HG02973 (cell line): ENCODE data around the gene TACR1.
"Not testable (repeated sequence)": the region's sequence is repeated elsewhere in the genome, so short reads cannot be mapped to it uniquely, and the experiment has no call there.

Source experiments
- ATAC-seq: cut with Tn5 transposase; IDR thresholded peaks from one replicate; pipeline ENCODE4 v1.9.1; 2021; ENCODE audit warnings: moderate library complexity; ENCODE audit not compliant: unreplicated experiment

Gene TACR1

DNA sequence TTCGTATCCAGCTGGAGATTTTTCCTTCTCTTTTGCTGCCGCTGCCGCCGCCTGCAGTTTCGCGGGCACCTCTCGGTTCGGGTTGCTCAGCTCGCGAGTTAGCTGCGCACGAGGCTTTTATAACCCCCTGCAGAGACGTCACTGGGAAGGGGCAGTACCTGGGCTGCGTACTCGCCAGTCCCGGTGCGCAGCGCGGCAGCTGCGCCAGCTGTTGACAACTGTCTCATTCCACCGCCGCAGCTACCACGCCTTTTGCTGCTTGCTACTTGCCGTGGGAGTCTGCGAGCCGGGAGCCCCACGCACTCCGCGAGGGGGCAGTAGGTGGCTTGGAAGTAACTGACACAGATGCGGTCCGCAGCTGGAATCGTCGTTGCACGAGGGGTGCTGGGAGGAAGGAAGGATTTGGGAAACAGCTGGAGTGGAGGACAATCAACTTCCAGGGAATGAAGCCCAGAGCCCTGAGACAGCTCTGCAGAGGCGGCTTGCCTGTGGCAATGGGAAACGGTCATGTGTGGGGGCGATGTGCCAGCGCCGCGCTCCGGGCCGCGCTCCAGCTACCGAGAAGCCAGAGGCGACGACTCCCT, at the start of gene TACR1:
Gene TACR1 (minus strand): TSS at position 93 of the 584 bp plus-strand sequence. CDS start 586 bp downstream, outside the sequence.
- peak; percentile 85 for ATAC-seq

DNA sequence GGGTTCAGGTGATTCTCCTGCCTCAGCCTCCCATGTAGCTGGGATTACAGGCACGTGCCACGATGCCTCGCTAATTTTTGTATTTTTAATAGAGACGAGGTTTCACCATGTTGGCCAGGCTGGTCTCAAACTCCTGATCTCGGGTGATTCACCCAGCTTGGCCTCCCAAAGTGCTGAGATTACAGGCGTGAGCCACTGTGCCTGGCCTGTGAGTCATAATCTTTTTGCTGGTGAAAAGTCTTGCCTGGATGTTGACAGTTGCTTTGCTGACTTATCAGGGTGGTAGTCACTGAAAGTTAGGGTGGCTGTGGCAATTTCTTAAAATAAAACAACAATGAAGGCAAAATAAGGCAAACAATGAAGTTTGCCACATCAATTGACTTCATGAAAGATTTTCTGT, 49.3 kb upstream of the TACR1 start:
- not testable (repeated sequence) for ATAC-seq

DNA sequence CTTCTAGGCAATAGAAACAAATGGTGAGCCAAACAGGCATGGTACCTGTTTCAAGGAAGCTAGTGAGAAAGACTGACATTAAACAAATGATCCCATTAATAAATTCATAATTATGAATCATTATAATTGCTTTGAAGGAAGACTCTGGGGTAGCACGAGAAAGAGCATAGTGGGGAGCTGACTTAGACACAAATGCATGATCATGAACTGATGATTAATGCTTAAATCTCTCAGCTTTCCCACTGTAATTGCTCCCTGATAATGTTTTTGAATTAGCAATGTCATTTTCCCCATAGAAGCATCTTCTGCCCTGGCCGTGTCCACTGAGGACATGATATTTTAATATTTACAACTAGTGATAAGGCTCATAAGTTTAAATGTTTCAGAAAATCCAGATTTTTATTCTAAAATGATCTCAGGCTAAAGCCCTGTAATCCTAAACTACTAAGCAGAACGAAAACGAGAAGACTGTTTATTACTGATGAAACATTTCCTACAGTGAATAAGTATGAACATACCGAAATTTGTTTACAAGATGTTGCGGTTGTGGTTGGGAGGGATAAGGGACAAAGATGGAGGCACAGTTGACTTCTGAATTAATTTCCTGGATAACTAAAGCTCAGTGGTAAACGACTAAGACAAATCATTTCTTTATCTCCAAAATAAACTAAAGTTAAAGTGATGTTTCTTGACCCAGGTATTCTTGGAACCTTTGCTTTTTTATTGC, 47.3 kb upstream of the TACR1 start:
- ATAC-seq, result no peak

- no peak for ATAC-seq
Observed at GRCh38 chr2:75243219-75243618, 43.9 kb upstream of the TACR1 start.

- ATAC-seq, result no peak
Observed at GRCh38 chr2:75241696-75242095, 42.4 kb upstream of the TACR1 start.

DNA sequence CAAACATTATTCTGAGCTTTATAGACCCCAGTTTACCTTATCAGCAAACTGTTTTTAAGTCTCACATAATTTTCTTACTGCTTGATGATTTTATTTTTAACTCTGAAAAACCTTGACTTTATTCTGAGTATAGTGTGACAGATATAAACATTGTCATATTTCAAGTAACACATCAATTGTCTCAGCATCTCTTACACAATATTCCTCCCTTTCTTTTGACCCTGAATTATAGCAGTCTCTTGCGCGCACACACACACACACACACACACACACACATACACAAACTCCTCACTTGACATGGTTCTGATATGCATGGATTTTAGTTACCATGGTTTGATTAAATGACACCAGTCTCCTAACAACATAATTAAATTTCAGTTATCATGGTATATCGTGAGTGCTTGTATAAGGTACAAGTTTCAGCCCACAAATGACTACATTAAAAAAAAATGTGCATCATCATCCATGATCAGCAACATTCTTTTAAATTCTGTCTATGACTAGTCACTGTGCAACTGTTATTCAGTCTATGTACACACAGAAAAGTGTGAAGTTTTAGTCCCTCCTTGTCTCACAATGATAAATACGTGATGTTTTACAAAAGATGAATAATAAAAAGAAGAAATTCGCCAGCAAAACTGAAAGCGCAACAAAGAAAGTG, 39.5 kb upstream of the TACR1 start:
- ATAC-seq, result no peak

- ATAC-seq, result no peak
Observed at GRCh38 chr2:75237296-75237695, 38.0 kb upstream of the TACR1 start.

DNA sequence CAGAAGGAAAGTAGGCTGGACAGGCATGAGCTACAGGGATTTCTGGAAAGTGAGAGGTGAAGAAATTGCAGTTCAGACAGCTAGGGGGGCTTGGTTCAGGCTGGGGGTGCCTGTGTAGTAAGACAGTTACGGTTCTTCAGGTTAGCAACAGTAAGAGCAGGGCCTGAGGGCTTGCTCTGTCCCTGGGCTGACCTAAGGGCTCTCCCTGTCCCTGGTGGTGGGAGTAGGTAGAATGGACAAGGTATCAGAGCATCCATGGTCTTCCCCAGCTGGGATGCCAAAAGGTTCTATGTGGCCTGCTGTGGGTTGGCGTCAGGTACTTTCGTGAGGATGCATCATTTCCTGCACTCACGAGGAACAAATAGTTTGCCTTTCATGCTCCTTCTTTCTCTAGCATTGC, 34.6 kb upstream of the TACR1 start:
- ATAC-seq, result no peak

GRCh38 chr2:75226617-75227016, 27.3 kb upstream of the TACR1 start:
- no peak for ATAC-seq

DNA sequence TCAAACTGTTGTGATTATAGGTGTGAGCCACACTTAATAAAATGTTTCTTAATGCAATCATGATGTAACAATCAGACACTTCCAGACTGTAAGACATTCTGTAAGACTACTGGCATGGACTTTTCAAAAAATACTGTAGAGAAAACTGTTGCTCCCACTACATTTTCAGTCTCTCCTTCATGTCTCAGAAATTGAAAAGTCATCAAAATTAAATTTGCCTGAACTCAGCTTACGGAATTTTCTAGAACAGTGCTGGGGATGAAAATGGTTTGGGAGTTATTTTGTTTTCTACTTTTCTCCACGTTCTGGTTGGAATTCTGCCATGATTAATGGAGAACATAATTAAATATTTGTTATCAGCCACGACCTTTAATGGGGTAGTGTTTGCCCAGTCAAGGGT, 26.8 kb upstream of the TACR1 start:
- no peak for ATAC-seq

DNA sequence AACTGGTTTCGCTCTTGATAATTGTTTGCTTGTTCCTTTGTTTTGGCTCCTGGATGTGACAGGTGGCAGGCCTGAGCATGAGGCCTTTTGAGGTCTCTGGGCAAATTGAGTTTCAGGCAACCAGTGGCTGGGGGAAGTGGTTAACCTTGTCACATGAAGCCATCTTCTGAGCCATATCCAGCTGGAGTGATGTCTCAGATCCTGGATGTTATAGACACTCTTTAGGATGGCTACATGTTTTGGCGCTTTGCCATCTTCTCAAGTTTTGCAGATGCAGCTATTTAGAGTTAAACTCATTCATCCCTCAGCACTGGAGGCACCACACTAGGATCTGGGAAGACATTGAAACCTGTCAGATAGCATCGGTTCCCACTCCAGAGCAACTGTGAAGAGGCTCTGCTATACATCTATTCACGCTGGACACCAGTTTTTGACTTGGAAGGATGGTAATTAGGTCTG, 25.3 kb upstream of the TACR1 start:
- no peak for ATAC-seq

- no peak for ATAC-seq
Observed at GRCh38 chr2:75222527-75222926, 23.2 kb upstream of the TACR1 start.

- ATAC-seq, result no peak
Observed at GRCh38 chr2:75221862-75222261, 22.5 kb upstream of the TACR1 start.

DNA sequence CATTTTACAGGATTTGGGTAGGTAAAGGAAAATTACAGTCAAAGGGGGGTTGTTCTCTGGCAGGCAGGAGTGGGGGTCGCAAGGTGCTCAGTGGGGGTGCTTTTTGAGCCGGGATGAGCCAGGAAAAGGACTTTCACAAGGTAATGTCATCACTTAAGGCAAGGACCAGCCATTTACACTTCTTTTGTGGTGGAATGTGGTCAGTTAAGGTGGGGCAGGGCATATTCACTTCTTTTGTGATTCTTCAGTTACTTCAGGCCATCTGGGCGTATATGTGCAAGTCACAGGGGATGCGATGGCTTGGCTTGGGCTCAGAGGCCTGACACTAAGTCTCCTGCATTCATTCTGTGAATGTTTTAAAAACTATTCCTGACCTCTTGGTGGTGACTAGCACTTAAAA, 19.9 kb upstream of the TACR1 start:
- not testable (repeated sequence) for ATAC-seq

GRCh38 chr2:75211266-75211770, 12.0 kb upstream of the TACR1 start:
- ATAC-seq, result no peak

GRCh38 chr2:75210409-75210808, 11.1 kb upstream of the TACR1 start:
- ATAC-seq, result no peak

DNA sequence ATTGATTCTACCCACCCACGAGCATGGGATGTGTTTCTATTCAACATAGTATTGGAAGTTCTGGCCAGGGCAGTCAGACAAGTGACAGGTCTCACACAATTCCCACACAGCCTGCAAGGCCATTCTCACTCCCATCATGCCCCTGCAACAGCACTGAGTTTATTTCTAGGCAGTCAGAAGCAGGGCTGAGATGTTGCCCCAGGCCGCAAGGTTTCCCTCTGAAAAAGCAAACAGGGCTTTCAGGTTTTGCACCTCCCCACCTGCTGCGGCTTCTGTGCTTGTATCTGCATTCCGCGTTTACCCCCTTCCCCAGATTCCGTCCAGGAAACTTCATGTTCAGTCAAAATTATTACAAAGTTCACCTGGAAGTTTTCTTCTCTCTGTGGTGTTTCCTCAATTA, 9.4 kb upstream of the TACR1 start:
- no peak for ATAC-seq

DNA sequence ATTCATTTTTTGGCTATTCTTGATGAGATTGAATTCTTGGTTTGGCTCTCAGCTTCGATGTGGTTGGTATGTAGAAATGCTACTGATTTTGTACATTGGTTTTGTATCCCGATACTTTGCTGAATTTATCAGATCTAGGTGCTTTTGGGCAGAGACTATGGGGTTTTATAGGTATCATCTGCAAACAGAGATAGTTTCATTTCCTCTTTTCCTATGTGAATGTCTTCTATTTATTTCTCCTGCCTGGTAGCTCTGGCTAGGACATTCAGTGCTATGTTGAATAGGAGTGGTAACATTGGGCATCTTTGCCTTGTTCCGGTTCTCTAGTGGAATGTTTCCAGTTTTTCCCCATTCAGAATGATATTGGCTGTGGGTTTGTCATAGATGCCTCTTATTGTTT, 5.5 kb upstream of the TACR1 start:
- no peak for ATAC-seq

GRCh38 chr2:75202359-75202758, 3.0 kb upstream of the TACR1 start:
- ATAC-seq, result no peak

- ATAC-seq, result no peak
Observed at GRCh38 chr2:75200140-75201096, 1.1 kb upstream of the TACR1 start.
